ENCODE measurements around the gene EHHADH. TPM values are rescaled to one million over a fixed set of nuclear protein-coding genes. Genes with fewer than 3 reads are reported as not detected.

EHHADH gene
- total RNA-seq, 1 donor from 2014 or later = 4.4 TPM

- Histone ChIP-seq H3K27ac (ENCODE audit: low read depth, low read length) (no peak overlapping the region), H4K20me1 (ENCODE audit: insufficient read depth, low read length) (no peaks in the 10 kb centered on the region), H3K4me1 (ENCODE audit: insufficient read depth, low read length) (peaks cover 5% of the 10 kb centered on the region), H3K36me3 (ENCODE audit: insufficient read depth, low read length) (no peaks in the 10 kb centered on the region), H2AFZ (ENCODE audit: low read depth, low read length) (no peak overlapping the region), H3K27me3 (ENCODE audit: insufficient read depth, low read length) (peaks cover 21% of the 10 kb centered on the region), H3K9ac (ENCODE audit: low read length) (no peak overlapping the region), H3K4me3 (ENCODE audit: insufficient read depth, low read depth, low read length) (no peak overlapping the region), H3K9me3 (ENCODE audit: insufficient read depth, low read depth, low read length) (no peaks in the 10 kb centered on the region), H3K79me2 (ENCODE audit: insufficient read depth, low read length) (no peaks in the 10 kb centered on the region), H3K4me2 (ENCODE audit: low read length) (no peak overlapping the region)
- Mint-ChIP-seq H3K36me3 (ENCODE audit: low read depth, unreplicated experiment) (no peaks in the 10 kb centered on the region), H3K27ac (ENCODE audit: unreplicated experiment) (no peak overlapping the region), H3K4me3 (ENCODE audit: unreplicated experiment) (no peak overlapping the region), H3K27me3 (ENCODE audit: low read depth, unreplicated experiment) (peaks cover 17% of the 10 kb centered on the region), H3K9me3 (ENCODE audit: unreplicated experiment) (no peaks in the 10 kb centered on the region), H3K4me1 (ENCODE audit: low read depth, unreplicated experiment) (no peaks in the 10 kb centered on the region)
- DNase-seq (ENCODE audit: low read depth) (no peak), FAIRE-seq (no peak)
- TF ChIP-seq EZH2 (IDR thresholded peaks at IDR 0.05; ENCODE audit: insufficient read depth, low read length) = no peak
- TF ChIP-seq, protein P1, sequence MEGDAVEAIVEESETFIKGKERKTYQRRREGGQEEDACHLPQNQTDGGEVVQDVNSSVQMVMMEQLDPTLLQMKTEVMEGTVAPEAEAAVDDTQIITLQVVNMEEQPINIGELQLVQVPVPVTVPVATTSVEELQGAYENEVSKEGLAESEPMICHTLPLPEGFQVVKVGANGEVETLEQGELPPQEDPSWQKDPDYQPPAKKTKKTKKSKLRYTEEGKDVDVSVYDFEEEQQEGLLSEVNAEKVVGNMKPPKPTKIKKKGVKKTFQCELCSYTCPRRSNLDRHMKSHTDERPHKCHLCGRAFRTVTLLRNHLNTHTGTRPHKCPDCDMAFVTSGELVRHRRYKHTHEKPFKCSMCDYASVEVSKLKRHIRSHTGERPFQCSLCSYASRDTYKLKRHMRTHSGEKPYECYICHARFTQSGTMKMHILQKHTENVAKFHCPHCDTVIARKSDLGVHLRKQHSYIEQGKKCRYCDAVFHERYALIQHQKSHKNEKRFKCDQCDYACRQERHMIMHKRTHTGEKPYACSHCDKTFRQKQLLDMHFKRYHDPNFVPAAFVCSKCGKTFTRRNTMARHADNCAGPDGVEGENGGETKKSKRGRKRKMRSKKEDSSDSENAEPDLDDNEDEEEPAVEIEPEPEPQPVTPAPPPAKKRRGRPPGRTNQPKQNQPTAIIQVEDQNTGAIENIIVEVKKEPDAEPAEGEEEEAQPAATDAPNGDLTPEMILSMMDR (IDR thresholded peaks at IDR 0.05; ENCODE audit: insufficient read depth, low read depth, low read length) = no peak
These were observed 96.5 kb downstream of the EHHADH start for GRCh38 chr3:185157347-185157746.

DNA sequence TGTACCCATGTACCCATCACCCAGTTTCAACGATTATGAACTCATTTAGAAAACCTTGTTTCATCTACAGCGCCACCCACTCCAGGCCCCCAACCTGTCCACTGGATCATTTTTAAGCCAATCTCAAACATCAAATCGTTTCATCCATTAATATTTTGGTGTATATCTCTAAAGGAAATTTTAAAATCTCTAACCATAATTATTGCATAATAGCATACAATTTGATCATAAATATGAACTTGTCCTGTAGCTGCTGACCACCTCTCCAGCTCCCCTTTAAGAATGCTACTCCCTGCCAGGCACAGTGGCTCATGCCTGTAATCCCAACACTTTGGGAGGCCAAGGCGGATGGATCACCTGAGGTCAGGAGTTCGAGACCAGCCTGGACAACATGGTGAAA, 98.2 kb downstream of the EHHADH start:
- no peak overlapping the region for H2AFZ ChIP-seq (ENCODE audit: low read depth, low read length)
- FAIRE-seq = no peak
- no peaks in the 10 kb centered on the region for H3K9me3 ChIP-seq (ENCODE audit: insufficient read depth, low read depth, low read length)

More for the DNA sequence above, 98.2 kb downstream of the EHHADH start:
- Mint-ChIP-seq H3K4me1 (ENCODE audit: low read depth, unreplicated experiment) (peaks cover 2% of the 10 kb centered on the region), H3K4me3 (ENCODE audit: unreplicated experiment) (no peak overlapping the region), H3K36me3 (ENCODE audit: low read depth, unreplicated experiment) (no peaks in the 10 kb centered on the region), H3K9me3 (ENCODE audit: unreplicated experiment) (no peaks in the 10 kb centered on the region), H3K27ac (ENCODE audit: unreplicated experiment) (no peak overlapping the region), H3K27me3 (ENCODE audit: low read depth, unreplicated experiment) (peaks cover 9% of the 10 kb centered on the region)
- TF ChIP-seq, protein P1 (IDR thresholded peaks at IDR 0.05; ENCODE audit: insufficient read depth, low read depth, low read length) = no peak
- no peak for TF ChIP-seq EZH2 (IDR thresholded peaks at IDR 0.05; ENCODE audit: insufficient read depth, low read length)
- Histone ChIP-seq H3K9ac (ENCODE audit: low read length) (no peak overlapping the region), H3K27me3 (ENCODE audit: insufficient read depth, low read length) (peaks cover 21% of the 10 kb centered on the region), H4K20me1 (ENCODE audit: insufficient read depth, low read length) (no peaks in the 10 kb centered on the region), H3K4me2 (ENCODE audit: low read length) (no peak overlapping the region), H3K36me3 (ENCODE audit: insufficient read depth, low read length) (no peaks in the 10 kb centered on the region), H3K27ac (ENCODE audit: low read depth, low read length) (no peak overlapping the region), H3K4me3 (ENCODE audit: insufficient read depth, low read depth, low read length) (no peak overlapping the region), H3K4me1 (ENCODE audit: insufficient read depth, low read length) (peaks cover 5% of the 10 kb centered on the region), H3K79me2 (ENCODE audit: insufficient read depth, low read length) (no peaks in the 10 kb centered on the region)
- no peak for DNase-seq (ENCODE audit: low read depth)

Measured in astrocyte (in vitro differentiated cells and primary cell).